Neutrophil (primary cell): Measurements from ENCODE around the gene PAX8.
"Not testable (repeated sequence)": the region's sequence is repeated elsewhere in the genome, so short reads cannot be mapped to it uniquely, and the experiment has no call there.

Source experiments
- H3K27ac ChIP-seq: fragments of 200-600 bp; sonication (generic); 2 replicates; pipeline ENCODE4 v1.5.1; 2016; ENCODE audit warnings: mild to moderate bottlenecking, moderate library complexity
- H3K27me3 ChIP-seq: fragments of 200-600 bp; sonication (generic); 2 replicates; pipeline ENCODE4 v1.6.0; 2016; ENCODE audit warnings: mild to moderate bottlenecking
- H3K36me3 ChIP-seq: fragments of 200-600 bp; sonication (generic); 2 replicates; pipeline ENCODE4 v1.5.1; 2017
- H3K4me1 ChIP-seq, 2 experiments: fragments of 200-600 bp in 1 of 2; sonication (generic) in 1 of 2; 1 replicate in 1 of 2; 2 replicates in 1 of 2; pipeline versions ENCODE4 v1.5.1 to v1.6.1; 2013 to 2016; ENCODE audit warnings: low read depth in 1 of 2, low read length in 1 of 2, mild to moderate bottlenecking in 1 of 2, moderate library complexity in 1 of 2; ENCODE audit not compliant: control insufficient read depth in 1 of 2, insufficient read depth in 1 of 2
- H3K4me3 ChIP-seq, 2 experiments: fragments of 200-600 bp in 1 of 2; sonication (generic) in 1 of 2; 1 replicate in 1 of 2; 2 replicates in 1 of 2; pipeline ENCODE4 v1.5.1; 2013 to 2016; ENCODE audit warnings: low read depth in 1 of 2, low read length in 1 of 2, mild to moderate bottlenecking in 1 of 2, moderate library complexity in 1 of 2
- H3K9me3 ChIP-seq: fragments of 200-600 bp; sonication (generic); 2 replicates; pipeline ENCODE4 v1.5.1; 2016
- TF ChIP-seq, protein P1 (sequence below): fragments of 200-600 bp; sonication (generic); IDR thresholded peaks from 2 replicates; pipeline ENCODE4 v1.5.1; 2016; ENCODE audit warnings: antibody characterized with exemption

Gene PAX8

GRCh38 chr2:113278742-113279139, at the start of gene PAX8:
Gene PAX8, minus strand, starts transcription at chr2:113278921. Its CDS starts 527 bp downstream, at chr2:113278394.
- Histone ChIP-seq H3K36me3 (no peaks in the 10 kb centered on the region), H3K9me3 (no peaks in the 10 kb centered on the region), H3K27me3 (peaks cover 73% of the 10 kb centered on the region), H3K27ac (no peak within 1 kb of the TSS), H3K4me3 (no peak within 1 kb of the TSS), H3K4me1 (peaks cover 5 to 7% of the 10 kb centered on the region in 2 experiments)
- TF ChIP-seq, protein P1, sequence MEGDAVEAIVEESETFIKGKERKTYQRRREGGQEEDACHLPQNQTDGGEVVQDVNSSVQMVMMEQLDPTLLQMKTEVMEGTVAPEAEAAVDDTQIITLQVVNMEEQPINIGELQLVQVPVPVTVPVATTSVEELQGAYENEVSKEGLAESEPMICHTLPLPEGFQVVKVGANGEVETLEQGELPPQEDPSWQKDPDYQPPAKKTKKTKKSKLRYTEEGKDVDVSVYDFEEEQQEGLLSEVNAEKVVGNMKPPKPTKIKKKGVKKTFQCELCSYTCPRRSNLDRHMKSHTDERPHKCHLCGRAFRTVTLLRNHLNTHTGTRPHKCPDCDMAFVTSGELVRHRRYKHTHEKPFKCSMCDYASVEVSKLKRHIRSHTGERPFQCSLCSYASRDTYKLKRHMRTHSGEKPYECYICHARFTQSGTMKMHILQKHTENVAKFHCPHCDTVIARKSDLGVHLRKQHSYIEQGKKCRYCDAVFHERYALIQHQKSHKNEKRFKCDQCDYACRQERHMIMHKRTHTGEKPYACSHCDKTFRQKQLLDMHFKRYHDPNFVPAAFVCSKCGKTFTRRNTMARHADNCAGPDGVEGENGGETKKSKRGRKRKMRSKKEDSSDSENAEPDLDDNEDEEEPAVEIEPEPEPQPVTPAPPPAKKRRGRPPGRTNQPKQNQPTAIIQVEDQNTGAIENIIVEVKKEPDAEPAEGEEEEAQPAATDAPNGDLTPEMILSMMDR = no peak

- TF ChIP-seq, protein P1 = no peak
- Histone ChIP-seq H3K27ac (no peak overlapping the region), H3K36me3 (no peaks in the 10 kb centered on the region), H3K4me3 (no peak overlapping the region), H3K27me3 (peaks cover 29% of the 10 kb centered on the region), H3K9me3 (no peaks in the 10 kb centered on the region), H3K4me1 (no peaks in the 10 kb centered on the region)
Observed at GRCh38 chr2:113328043-113328442, 49.3 kb upstream of the PAX8 start.

DNA sequence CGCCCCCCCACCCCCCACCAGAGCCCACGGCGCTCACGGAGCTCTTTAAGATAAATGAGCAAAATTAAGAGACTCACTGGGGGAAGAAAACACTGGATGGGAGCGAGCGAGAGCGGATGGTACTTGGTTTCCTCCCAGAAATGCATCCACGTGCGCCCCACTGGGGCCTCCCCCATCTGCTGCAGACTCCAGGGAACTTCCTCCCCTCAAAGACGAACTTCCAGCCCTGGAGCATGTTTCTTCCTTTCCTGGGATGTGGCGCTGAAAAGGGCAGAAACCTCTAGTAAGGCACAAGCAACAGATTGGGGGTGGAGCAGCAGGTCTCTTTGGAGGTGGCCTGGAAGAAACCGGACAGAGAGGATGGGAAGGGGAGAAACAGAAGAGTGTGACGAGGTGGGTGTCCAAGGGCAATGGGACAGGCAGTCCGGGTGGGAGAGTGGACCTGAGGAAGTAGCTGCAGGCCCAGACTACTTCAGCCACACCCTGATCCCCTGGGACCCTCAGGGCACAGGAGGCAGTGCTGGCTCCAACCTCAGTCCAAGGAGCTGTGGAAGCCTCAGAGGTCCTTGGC, 46.5 kb upstream of the PAX8 start:
- H3K9me3 ChIP-seq, H3K27ac ChIP-seq, H3K4me3 ChIP-seq, H3K36me3 ChIP-seq, H3K4me1 ChIP-seq: not testable (repeated sequence)
- peaks cover 45% of the 10 kb centered on the region for H3K27me3 ChIP-seq

DNA sequence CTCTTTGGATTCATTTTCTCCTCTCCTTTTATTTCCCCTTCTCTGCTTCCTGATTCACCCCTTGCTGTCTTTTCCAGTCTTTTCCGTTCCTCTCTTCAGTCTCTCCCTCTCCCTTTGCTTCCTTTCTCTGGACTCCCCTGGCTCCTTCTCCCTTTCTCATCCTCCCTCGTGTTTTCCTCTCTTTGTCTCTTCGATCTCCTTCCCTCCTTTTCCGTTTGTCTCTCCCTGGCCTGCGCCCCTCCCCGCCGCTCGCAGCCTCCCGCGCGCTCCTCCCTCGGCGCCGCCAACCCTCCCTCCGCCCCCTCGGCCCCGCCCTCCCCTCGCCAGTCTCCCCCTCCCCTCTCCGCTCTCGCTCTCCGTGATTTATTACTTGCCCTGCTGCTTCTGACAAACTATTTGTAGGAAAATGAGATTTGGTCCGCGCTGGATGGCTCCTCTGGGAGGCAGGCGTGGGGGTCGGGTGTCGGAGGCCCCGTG, 46.0 kb upstream of the PAX8 start:
- H3K9me3 ChIP-seq = no peaks in the 10 kb centered on the region
- H3K27me3 ChIP-seq = peaks cover 45% of the 10 kb centered on the region
- no peak overlapping the region for H3K4me3 ChIP-seq

DNA sequence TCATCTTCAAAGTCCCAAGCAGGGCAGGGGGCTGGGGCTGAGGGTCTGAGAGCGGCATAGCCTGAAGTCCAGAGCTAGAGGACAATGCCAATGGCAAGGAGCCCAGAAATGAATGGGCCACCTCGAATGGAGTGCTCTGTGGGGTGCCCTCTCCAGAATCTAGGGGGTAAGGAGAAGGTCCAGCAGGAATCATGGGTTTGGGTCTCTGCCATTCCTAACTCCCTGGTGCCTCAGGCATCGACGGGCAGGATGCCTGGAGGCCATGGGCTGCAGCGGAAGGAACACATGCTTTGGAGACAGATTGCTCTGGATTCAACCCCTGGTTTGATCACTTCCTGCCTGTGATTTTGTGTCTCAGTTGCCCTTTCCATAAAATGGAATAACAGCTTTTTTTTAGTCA, 44.4 kb upstream of the PAX8 start:
- H3K27me3 ChIP-seq = peaks cover 45% of the 10 kb centered on the region
- not testable (repeated sequence) for H3K27ac ChIP-seq, H3K36me3 ChIP-seq, H3K9me3 ChIP-seq, H3K4me3 ChIP-seq, H3K4me1 ChIP-seq

More for the DNA sequence above, 46.0 kb upstream of the PAX8 start:
- TF ChIP-seq, protein P1 = no peak
- Histone ChIP-seq H3K27ac (no peak overlapping the region), H3K36me3 (no peaks in the 10 kb centered on the region), H3K4me1 (no peaks in the 10 kb centered on the region)

DNA sequence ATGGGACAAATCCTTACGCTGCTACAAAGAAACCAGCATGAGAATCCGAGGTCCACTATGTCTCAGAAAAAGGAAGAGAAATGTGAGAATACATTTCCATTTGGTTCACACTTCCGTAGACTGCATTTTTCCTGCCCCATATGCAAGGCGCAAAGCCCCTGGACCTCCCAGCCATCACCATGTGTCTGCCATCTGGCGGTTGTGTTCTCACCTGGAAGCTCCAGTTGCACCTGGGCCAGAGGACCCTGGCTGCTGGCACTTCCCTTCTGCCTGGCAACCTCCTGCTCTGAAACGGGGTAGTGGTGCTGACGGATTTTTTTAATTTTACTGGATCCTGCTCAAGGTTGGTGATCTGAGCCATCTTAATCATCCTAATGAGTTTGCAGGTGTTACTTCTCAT, 41.4 kb upstream of the PAX8 start:
- not testable (repeated sequence) for H3K9me3 ChIP-seq, H3K4me1 ChIP-seq, H3K4me3 ChIP-seq, H3K27ac ChIP-seq, H3K36me3 ChIP-seq
- peaks cover 63% of the 10 kb centered on the region for H3K27me3 ChIP-seq

DNA sequence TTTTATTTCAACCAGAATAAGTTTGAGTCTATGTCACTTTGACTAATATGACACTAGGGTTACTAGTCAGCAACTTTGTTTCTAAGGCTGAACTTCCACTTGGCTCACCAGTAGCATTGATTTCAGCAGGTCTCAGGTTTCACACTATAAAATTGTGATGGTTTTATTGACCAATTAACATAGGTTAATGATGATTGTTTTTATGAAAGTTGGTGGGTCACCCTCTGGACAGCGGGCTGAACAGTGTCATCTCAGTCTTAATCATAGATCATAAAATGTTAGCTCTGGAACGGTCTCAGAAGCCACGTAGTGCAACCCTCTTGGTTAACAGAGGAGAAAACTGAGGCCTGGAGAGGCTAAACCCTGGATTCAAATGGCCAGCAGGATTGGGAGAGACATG, 40.2 kb upstream of the PAX8 start:
- H3K27ac ChIP-seq, H3K4me1 ChIP-seq, H3K4me3 ChIP-seq, H3K9me3 ChIP-seq, H3K36me3 ChIP-seq: not testable (repeated sequence)
- H3K27me3 ChIP-seq = peaks cover 60% of the 10 kb centered on the region

- TF ChIP-seq, protein P1 = no peak
- peaks cover 36% of the 10 kb centered on the region for H3K27me3 ChIP-seq
- H3K27ac ChIP-seq = no peak overlapping the region
- H3K36me3 ChIP-seq = no peaks in the 10 kb centered on the region
- no peak overlapping the region for H3K4me3 ChIP-seq
- no peaks in the 10 kb centered on the region for H3K9me3 ChIP-seq
- H3K4me1 ChIP-seq = no peaks in the 10 kb centered on the region
Observed at GRCh38 chr2:113316085-113316484, 37.4 kb upstream of the PAX8 start.

DNA sequence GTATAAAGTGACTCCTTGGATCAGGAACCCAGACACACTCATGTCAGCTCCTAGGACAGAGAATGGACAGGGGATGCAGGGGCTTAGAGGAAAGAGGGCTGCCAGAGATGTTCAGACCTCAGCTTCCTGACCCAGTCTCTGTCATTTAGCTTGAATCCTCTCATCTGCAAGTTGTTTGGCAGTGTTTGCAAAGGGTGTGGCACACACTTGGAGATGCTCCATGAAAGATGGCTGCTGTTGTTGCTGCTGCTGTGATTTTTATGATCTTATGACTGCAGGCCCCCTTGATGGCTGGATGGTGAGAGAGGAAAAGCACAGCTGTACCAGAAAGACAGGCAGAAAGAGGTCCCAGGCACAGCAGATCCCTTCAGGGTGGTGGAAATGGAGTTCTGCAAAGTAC, 35.9 kb upstream of the PAX8 start:
- H3K27ac ChIP-seq, H3K4me1 ChIP-seq, H3K36me3 ChIP-seq, H3K9me3 ChIP-seq, H3K4me3 ChIP-seq: not testable (repeated sequence)
- H3K27me3 ChIP-seq = peaks cover 36% of the 10 kb centered on the region

GRCh38 chr2:113314176-113314575, 35.5 kb upstream of the PAX8 start:
- not testable (repeated sequence) for H3K27ac ChIP-seq, H3K4me1 ChIP-seq

More at GRCh38 chr2:113314176-113314575, 35.5 kb upstream of the PAX8 start:
- not testable (repeated sequence) for H3K4me3 ChIP-seq, H3K9me3 ChIP-seq, H3K36me3 ChIP-seq
- peaks cover 36% of the 10 kb centered on the region for H3K27me3 ChIP-seq
